ENCODE results near the gene PCDHGB7.

- no peak for TF ChIP-seq EZH2 (IDR thresholded peaks at IDR 0.05; ENCODE audit: borderline replicate concordance)
- TF ChIP-seq CTCF (IDR thresholded peaks at IDR 0.05; ENCODE audit: poor library complexity): no peak
These were observed 19.7 kb downstream of the PCDHGB7 start for GRCh38 chr5:141437221-141437620.
